Glomerular visceral epithelial cell (primary cell): ENCODE results near the gene NEK7.
"Not testable (repeated sequence)": the region's sequence is repeated elsewhere in the genome, so short reads cannot be mapped to it uniquely, and the experiment has no call there.

ENCODE experiments used
- DNase-seq: peaks from one replicate; pipeline ENCODE4 v3.0.0-alpha.2; 2016; ENCODE audit errors: extremely low spot score

Gene NEK7

GRCh38 chr1:198156745-198157240 is at the start of gene NEK7:
NEK7 (plus strand) TSS chr1:198156998; CDS start chr1:198232581, 75,583 bp downstream.
- DNase-seq = peak; percentile 90

GRCh38 chr1:198107091-198107501 is 49.7 kb upstream of the NEK7 start:
- DNase-seq = no peak

- DNase-seq = no peak
Observed at GRCh38 chr1:198108636-198109370, 48.0 kb upstream of the NEK7 start.

- no peak for DNase-seq
Observed at GRCh38 chr1:198109371-198109715, 47.5 kb upstream of the NEK7 start.

GRCh38 chr1:198113342-198113750 is 43.5 kb upstream of the NEK7 start:
- no peak for DNase-seq

GRCh38 chr1:198116069-198116468 is 40.7 kb upstream of the NEK7 start:
- no peak for DNase-seq

GRCh38 chr1:198116469-198116868 is 40.3 kb upstream of the NEK7 start:
- DNase-seq = no peak

GRCh38 chr1:198117267-198117666 is 39.5 kb upstream of the NEK7 start:
- no peak for DNase-seq

- DNase-seq = no peak
Observed at GRCh38 chr1:198118134-198118533, 38.7 kb upstream of the NEK7 start.

- no peak for DNase-seq
Observed at GRCh38 chr1:198119906-198120305, 36.9 kb upstream of the NEK7 start.

- peak; percentile 72 for DNase-seq
Observed at GRCh38 chr1:198121056-198121826, 35.6 kb upstream of the NEK7 start.

- DNase-seq = no peak
Observed at GRCh38 chr1:198122693-198123092, 34.1 kb upstream of the NEK7 start.

- no peak for DNase-seq
Observed at GRCh38 chr1:198123133-198123532, 33.7 kb upstream of the NEK7 start.

- no peak for DNase-seq
Observed at GRCh38 chr1:198124673-198125072, 32.1 kb upstream of the NEK7 start.

- peak; percentile 48 for DNase-seq
Observed at GRCh38 chr1:198125995-198126735, 30.6 kb upstream of the NEK7 start.

- DNase-seq = no peak
Observed at GRCh38 chr1:198128533-198128932, 28.3 kb upstream of the NEK7 start.

GRCh38 chr1:198130053-198130452 is 26.7 kb upstream of the NEK7 start:
- DNase-seq = not testable (repeated sequence)

- no peak for DNase-seq
Observed at GRCh38 chr1:198132060-198132781, 24.6 kb upstream of the NEK7 start.

- no peak for DNase-seq
Observed at GRCh38 chr1:198134252-198134651, 22.5 kb upstream of the NEK7 start.

- no peak for DNase-seq
Observed at GRCh38 chr1:198135366-198135765, 21.4 kb upstream of the NEK7 start.

GRCh38 chr1:198141668-198142351 is 15.0 kb upstream of the NEK7 start:
- no peak for DNase-seq
